Activated T-helper 9 cell treated with anti-CD3 and anti-CD28 coated beads, Interleukin-2, amount 50 U/mL, for 16 hours (primary cell): ENCODE measurements around the gene ATXN7L3B.
"Not testable (repeated sequence)": the region's sequence is repeated elsewhere in the genome, so short reads cannot be mapped to it uniquely, and the experiment has no call there.

Experiments
- DNase-seq: peaks from one replicate; pipeline ENCODE4 v3.0.0-alpha.2; 2020; ENCODE audit warnings: low read depth

ATXN7L3B gene, protein sequence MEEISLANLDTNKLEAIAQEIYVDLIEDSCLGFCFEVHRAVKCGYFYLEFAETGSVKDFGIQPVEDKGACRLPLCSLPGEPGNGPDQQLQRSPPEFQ

DNA sequence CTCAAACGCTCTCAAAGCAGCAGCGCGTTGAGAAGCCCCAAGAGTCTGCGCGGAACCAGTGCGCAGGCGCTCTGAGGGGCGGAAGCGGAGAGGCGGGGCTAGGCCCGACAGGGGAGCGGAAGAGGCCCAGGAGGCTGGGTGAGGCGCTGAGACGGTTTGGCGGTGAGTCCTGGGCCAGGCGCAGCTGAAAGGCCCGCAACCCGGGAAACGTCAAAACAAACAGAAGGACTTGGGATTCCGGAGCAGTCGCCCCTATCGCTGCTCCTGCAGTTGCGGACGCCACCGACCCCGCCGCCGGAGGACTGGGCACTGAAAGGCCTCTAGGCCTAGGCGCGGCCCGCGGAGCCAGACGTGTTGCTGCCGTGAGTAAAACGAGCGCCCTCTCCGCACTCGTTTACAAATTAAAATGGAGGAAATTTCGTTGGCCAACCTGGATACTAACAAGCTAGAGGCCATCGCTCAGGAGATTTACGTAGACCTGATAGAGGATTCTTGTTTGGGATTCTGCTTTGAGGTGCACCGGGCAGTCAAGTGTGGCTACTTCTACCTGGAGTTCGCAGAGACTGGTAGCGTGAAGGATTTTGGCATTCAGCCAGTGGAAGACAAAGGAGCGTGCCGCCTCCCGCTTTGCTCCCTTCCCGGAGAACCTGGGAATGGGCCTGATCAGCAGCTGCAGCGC is at the start of gene ATXN7L3B:
ATXN7L3B (plus strand) TSS at position 129 of the 679 bp plus-strand sequence; CDS start at position 407, 278 bp downstream.
- DNase-seq = peak; percentile 94

DNA sequence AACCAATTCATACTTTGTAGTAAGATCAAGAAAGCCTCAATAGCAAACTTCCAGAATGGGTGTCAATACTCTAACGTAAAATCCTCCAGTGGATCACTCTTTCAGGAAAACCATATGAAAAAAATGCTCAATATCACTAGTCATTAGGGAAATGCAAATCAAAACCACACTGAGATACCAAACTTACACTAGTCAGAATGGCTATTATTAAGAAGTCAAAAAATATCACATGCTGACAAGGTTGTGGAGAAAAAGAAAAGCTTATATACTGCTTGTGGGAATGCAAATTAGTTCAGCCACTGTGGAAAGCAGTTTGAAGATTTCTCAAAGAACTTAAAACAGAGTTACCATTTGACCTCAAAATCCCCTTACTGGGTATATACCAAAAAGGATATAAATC is 49.5 kb upstream of the ATXN7L3B start:
- DNase-seq = no peak

DNA sequence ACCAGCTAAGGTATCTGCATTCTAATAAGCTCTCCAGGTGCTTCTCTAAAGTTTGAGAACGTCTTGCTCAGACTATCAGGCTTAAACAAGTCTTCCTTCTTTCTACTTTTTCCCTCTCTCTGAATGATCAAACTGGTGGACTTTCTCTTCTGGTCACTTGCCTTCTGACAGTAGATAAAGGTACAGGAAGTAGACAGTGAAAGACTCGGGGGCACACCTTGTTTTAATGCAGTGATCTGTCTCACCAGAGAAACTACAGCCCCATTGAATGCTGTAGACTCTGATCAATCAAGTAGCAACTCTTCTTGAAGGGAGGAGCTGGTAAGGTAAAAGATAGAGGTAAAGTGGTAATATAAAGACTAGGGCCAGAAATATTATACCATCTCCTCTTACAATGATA is 48.1 kb upstream of the ATXN7L3B start:
- DNase-seq = no peak

DNA sequence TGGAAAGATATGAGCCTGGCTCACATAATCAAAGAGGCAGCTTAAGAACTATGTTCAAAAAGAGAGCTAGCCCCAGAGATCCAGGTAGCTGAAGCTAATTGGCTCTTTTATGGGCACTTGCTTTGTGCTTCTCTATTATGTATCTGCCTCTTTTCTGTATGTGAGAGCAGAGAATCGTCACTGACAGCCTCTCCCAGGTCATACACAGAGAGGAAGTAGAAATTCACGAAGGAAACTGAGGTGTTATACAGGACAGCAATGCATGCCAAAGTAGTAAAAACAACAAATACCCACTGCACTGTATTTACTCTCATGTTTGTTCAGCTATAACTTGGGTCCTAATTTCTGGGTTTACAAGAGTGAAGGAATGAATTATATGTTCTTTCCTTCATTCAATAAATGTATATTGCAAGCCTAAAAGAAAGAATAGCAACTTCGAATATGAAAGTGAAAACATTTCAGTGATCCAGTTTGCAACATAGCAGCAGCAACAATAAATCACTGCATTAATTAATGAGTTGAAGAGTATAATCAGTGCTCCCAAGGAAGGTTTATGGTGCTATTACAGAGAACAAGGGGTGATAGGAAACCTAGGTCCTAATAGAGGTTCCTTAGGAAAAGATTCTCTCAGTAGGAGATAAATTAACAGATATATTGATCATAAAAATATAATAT is 47.1 kb upstream of the ATXN7L3B start:
- DNase-seq = no peak

DNA sequence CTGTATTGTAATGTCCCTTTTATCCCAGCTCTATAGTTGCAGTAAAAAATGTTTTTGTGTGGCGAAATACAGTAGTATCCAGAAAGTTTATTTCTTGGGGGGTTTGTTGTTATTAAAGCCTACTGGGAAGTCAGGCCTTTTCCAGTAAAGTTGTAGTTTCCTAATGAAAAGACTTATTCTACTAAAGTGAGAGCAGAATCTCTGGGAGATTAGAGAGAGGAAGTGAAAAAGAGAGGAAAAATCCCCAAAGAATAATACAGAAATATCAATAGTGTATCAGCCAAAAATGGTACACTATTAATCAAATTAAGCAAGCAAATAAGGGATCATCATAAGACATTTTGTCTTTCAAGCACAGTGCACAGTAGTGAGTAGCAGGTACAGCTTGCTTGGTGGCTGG is 46.3 kb upstream of the ATXN7L3B start:
- DNase-seq = no peak

DNA sequence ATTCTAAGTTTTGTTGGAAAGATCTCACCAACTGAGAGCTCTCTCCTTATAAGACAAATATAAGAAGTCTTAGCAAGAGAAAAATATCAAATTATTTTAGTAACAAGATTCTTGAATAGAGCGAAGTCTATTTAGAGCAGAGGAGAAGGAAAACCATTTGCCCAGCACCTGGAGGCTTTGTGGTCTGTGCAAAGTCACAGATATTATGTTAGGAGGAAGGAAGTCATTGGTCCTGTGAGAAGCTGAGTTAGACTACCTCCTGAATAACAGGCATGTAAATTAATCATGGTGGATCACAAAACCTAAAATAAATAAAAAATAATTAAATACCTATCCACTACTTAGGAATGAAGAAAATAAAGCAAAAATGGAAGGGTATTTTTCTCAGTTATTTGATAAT is 38.4 kb upstream of the ATXN7L3B start:
- no peak for DNase-seq

DNA sequence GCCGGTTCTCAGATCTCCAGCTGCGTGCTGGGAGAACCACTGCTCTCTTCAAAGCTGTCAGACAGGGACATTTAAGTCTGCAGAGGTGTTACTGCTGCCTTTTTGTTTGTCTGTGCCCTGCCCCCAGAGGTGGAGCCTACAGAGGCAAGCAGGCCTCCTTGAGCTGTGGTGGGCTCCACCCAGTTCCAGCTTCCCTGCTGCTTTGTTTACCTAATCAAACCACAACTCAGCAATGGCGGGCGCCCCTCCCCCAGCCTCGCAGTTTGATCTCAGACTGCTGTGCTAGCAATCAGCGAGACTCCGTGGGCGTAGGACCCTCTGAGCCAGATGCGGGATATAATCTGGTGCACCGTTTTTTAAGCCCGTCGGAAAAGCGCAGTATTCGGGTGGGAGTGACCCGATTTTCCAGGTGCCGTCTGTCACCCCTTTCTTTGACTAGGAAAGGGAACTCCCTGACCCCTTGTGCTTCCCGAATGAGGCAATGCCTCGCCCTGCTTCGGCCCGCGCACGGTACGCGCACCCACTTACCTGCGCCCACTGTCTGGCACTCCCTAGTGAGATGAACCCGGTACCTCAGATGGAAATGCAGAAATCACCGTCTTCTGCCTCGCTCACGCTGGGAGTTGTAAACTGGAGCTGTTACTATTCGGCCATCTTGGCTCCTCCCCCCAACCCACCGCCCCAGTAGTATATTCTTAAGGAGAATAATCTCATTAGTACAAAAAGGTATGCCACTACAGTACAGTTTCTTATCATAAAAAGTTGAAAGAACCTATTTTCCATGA is 28.6 kb upstream of the ATXN7L3B start:
- DNase-seq = not testable (repeated sequence)

DNA sequence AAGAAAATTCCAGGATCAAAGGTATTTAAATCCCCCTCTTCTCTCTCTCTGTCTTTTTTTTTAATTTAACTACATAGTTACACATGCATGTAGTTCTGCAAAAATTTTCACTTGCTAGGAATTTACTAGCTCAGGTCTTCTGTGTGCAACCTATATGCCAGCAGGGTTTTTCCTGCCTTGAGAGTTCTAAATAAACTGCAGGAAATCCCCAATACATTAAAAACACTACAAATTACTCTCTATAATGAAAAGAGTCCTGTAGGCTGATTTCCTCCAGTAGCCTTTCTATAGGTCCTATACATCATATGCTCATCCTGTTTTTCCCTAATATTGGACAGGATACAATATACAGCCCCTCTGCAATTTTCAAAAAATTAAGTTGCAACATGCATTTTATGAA is 27.7 kb upstream of the ATXN7L3B start:
- DNase-seq = no peak

DNA sequence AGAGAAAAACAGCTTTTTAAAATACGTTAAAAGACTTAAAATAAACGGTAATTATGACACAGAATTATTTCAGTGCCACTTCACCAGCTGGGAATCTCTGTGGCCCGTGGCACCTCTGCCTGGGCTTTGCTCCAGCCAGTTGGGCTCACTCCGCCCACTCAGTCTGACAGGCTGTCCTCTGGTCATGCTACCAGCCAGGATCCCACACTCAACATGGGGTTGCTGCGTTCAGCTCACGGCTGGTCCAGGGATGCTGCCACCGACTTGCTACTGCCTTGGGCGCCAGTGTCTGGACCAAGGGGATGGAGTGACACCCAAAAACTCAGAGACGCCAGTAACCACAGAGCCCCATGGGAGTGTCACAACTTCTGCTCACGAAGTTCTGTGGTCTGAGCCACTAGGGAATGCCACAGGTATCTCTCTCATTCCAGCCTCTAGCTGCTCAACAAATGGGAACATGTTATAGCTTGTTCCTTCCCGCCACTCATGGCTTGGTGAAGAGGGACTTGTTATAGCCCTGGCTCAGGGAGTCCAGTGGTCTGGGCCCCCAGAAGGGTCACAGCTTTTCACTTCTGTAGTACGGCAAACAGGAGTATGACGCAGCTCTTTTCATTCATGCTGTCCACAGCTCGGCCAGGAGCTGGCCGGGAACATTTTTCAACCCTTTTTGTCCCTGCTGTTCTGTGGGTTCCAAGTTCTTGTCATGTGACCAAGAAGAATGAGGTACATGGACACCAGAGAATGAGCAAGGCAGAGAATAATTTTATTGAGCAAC is 23.4 kb upstream of the ATXN7L3B start:
- no peak for DNase-seq

DNA sequence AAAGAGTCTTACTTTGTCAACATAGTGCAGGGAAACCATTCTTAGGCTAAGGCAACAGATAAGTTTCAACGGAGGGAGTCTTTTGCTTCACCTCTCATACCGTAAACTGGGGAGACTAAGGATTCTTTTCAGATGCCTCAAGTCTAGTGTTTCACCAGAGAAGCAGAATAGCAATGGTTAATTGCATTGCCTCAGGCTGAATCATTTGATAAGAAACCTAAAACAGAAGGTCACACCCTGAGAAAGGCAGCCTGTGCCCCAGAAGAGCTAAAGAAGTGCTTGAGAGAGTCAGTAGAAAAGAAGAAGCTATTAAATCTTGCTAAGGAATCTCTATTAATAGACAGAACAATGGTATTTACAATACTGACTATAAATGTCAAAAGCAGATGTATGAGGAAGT is 21.8 kb upstream of the ATXN7L3B start:
- DNase-seq = no peak

DNA sequence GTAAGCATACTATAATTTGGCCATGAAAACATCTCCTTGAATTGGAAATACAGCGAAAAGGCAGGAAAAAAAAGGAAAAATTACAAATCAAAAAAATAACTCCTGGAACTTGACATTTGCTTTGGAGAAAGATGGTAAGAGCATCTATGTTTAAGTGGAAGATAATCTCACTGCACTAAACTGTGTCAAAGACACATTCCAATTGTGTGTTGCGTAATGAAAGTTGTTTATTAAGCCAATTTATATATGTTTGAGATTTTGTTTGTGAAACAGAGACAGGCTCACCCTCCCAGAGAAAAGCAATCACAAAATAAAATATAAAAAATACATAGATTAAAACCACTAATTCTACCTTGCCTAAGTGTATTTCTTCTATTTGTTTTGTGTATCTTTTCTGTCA is 11.1 kb upstream of the ATXN7L3B start:
- no peak for DNase-seq

DNA sequence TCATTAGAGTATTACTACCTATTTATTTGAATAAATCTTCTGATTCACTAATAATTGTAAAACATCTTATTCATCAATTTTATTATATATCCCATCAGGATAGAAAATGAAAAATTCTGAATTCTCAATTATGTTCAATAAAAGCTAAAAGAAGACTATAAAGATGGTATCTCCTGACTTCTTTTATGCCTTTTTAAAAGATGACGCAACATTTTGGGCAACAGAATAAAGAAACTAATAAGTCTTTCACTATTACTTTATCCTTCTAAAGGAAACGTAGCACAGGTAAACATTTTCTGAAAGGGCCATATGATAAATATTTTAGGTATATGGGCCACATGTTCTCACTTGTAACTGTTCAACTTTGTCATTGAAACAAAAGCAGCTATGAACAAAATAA is 10.1 kb upstream of the ATXN7L3B start:
- DNase-seq = no peak

DNA sequence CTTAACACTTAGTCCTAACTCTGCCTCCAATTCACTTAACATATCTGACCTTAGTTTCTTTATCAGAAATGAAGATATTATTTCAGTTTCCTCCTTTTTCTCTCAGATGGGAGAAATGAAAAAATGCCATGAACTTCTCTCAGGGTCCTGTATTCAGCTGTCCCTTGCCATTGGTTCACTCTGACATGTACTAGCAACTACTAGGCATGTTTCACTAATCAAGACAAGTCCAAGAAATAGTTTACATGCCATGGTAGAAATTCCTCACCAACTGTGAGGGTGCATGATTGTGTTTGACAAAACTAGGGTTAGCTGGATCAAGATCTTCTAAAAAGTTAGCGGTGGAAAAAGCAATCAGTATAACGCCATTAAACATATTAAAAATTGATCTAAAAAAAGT is 7.0 kb upstream of the ATXN7L3B start:
- no peak for DNase-seq

DNA sequence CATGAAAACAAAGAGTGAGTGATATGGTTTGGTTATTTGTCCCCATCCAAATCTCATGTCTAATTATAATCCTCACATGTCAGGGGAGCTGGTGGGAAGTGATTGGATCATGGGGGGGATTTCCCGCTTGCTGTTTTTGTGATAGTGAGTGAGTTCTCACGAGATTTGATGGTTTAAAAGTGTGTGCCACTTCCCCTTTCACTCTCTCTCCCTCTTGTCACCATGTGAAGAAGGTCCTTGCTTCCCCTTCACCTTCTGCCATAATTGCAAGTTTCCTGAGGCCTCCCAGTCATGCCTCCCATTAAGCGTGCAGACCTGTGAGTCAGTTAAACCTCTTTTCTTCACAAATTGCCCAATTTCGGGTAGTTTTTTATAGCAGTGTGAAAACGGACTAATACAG is 2.1 kb upstream of the ATXN7L3B start:
- no peak for DNase-seq

DNA sequence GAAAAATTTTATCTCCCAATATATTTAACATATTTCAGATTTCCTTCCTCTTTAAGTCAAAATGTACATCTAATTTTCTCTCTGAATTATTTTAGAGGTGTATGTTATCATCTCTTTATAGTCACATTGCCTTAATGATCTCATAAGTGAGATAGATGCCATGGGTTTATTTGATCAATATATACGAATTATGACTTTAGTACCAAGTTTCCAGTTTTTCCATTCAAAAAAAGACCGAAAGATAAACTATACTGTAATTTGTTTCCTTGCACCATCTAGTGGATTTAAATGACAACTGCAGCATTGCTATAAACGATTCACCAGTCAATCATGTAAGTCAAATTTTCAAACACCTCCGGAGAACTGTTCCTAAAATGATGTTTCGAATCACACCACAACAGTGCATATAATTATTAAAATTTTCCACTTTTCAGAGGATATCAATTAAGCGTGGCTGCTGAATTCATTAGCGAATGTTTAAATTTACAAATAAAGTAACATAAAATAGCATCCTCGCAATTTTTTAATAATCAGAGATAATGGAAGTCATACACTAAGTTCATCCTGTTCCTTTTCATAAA is 419 bp upstream of the ATXN7L3B start:
- DNase-seq = no peak

DNA sequence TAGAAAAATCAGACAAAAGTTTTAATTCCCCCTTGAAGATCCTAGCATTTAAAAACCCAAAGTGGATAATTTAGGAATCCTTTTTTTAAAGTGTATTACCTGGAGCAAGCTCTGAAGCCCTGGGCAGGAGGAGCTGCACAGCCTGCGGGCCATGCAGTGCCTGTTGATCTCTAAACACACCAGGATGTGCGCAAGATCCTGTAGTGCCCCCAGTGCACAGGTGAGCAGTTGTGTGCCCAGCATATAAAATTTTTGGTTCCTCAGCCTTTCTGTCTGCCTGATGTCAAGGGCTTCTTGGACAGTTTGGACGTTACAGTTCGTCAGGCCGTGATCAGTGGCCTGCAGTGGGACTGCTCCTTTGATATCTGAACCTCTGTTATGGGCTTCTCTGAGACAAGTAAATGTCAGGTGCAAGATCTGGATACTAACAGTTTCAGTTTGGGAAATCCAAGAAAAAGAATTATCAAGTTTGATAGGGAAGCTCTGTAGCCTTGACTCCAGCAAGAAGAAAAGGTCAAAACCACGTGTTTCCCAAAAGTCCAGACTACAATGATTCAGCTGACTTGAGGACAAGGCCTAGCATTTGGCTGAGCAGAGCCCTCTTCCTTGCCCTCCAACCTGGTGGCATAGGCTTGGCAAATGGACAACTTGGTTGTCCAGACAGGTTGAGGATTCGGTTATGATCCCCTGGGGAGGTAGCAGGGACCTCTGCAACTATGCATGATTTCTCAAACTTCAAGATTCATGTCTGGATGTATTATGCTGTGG is 1.0 kb downstream of the ATXN7L3B start:
- no peak for DNase-seq

DNA sequence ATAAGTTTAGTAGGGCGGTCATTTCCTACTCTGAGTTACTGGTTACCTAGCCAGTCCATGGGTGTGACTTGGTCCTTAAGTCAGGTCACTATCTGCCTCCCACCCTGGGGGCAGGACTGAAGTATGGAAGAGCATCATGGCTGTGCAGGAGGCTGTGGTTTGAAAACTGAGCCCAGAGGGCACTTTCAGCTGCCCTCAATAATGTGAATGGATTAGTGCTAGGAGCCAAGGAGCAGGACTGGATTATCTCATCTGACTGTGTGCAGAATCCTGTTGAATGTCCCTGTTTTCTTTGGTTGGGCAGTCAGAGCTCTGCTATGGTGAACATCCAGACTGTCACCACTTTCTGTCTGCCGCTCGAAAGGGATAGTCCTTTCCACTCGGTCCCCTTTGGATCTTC is 1.6 kb downstream of the ATXN7L3B start:
- no peak for DNase-seq

DNA sequence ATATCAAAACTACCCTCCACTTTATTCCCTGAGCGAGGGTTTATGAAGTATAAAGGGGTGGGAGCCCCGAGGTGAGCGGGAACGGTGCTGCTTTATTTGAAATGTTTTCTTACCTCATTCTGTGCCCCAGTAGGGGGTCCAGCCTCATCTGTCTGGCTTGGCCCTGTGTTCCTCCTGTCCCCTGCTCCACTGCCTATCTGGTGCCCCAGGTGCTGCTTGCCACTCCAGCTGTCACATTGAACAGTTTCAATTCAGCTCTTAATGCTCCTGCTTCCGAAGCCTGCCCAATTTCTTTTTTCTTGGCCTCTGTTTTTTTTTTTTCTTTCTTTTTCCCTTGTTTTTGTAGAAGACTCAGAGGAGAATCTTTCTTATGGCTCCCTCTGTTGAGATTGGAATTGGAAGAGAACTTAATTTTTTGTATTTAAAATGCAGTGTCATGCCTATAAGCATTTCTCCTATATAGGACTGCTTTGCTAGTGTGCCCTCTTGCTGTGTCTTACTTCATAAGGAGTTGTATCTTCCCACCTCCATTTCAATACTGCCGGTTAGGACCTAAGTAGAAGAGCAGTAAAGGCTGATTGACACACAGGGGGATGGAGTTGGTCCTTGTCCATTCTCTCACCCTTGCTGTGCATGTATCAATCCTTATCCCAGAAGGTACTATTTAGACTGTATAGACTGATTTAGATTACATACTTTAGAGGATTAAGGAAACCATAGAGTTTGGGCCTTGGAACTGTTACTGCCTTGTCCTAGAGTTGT is 2.3 kb downstream of the ATXN7L3B start:
- DNase-seq = no peak

DNA sequence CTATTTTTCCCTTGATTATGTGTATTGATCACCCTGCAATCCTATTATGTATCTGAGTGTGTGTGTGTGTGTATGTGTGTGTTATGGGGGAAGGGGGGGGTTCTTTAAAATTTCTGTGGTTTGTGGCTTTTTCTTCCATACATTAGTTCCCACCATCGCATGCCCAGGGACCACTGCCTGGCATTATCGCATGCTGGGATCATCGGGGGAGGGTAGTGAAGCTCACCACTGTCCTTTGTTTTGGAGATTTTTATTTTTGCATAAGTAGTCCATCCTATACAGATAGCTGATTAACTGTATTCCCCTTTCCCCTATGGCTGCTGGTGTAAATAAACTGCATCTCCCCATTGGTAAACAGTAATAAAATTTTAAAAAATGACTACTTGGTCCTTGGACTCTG is 3.4 kb downstream of the ATXN7L3B start:
- DNase-seq = no peak

DNA sequence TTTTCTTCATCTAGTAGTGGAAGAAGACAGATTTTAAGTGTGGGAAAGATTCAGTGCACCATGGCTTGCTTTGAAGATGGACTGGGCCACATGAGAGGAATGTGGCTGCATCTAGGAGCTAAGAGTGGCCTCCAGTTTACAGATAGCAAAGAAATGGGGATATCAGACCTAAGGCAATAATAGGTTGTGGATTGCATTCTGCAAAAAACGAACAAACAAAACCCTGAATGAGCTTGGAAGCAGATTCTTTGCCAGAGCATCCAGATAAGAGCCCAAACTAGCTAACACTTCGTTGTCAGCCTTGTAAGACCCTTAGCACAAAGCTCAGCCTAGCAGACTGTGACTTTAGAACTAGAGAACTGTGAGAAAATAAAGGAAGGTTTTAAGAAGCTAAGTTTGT is 9.6 kb downstream of the ATXN7L3B start:
- DNase-seq = no peak
